GM12891 (cell line): ENCODE data around the gene PTPRN2.

Experiments used
- DNase-seq: peaks from one replicate; pipeline ENCODE4 v3.0.0; 2011; ENCODE audit warnings: low spot score; ENCODE audit not compliant: insufficient read length
- FAIRE-seq: peaks from 2 replicates; lab custom pipeline; 2011; peaks lifted over from hg19 to GRCh38; lab: Jason Lieb, UNC
- PAX5 ChIP-seq: IDR thresholded peaks from 2 replicates; pipeline ENCODE4 v1.6.1; 2011; ENCODE audit warnings: low read length, moderate library complexity, mild to moderate bottlenecking; ENCODE audit not compliant: insufficient read depth, severe bottlenecking
- POLR2A ChIP-seq: IDR thresholded peaks from 2 replicates; pipeline ENCODE4 v1.6.1; 2011; ENCODE audit warnings: low read depth, low read length, control low read depth
- POLR2AphosphoS5 ChIP-seq: IDR thresholded peaks from 2 replicates; pipeline ENCODE4 v1.6.1; 2011; ENCODE audit warnings: low read depth, low read length, control low read depth
- POU2F2 ChIP-seq: IDR thresholded peaks from 2 replicates; pipeline ENCODE4 v1.6.1; 2011; ENCODE audit warnings: low read depth, mild to moderate bottlenecking, control low read depth, low read length, moderate library complexity
- SPI1 ChIP-seq: IDR thresholded peaks from 2 replicates; pipeline ENCODE4 v1.6.1; 2011; ENCODE audit warnings: low read depth, low read length, control low read depth
- TAF1 ChIP-seq: IDR thresholded peaks from 2 replicates; pipeline ENCODE4 v1.6.1; 2011; ENCODE audit warnings: low read depth, low read length, control low read depth

PTPRN2 gene

GRCh38 chr7:158096582-158096981, 491.0 kb downstream of the PTPRN2 start:
- TF ChIP-seq POLR2AphosphoS5 (no peak), TAF1 (no peak), SPI1 (no peak), POU2F2 (no peak), PAX5 (no peak)
- DNase-seq (no peak), FAIRE-seq (no peak)

GRCh38 chr7:158094671-158095226, 492.9 kb downstream of the PTPRN2 start:
- DNase-seq (no peak), FAIRE-seq (no peak)
- no peak for TF ChIP-seq POLR2A
- no peak for TF ChIP-seq TAF1
- no peak for TF ChIP-seq POU2F2
- no peak for TF ChIP-seq PAX5
- no peak for TF ChIP-seq SPI1
- no peak for TF ChIP-seq POLR2AphosphoS5

- TF ChIP-seq POU2F2 (no peak), POLR2AphosphoS5 (no peak), SPI1 (no peak)
- DNase-seq (no peak), FAIRE-seq (no peak)
Observed at GRCh38 chr7:158094046-158094445, 493.6 kb downstream of the PTPRN2 start.

- TF ChIP-seq POLR2A (no peak), TAF1 (no peak), POU2F2 (no peak), SPI1 (no peak), POLR2AphosphoS5 (no peak), PAX5 (no peak)
- no peak for DNase-seq
- no peak for FAIRE-seq
Observed at GRCh38 chr7:158093156-158093796, 494.3 kb downstream of the PTPRN2 start.

- DNase-seq (no peak), FAIRE-seq (no peak)
- TF ChIP-seq TAF1 (no peak), PAX5 (no peak), POLR2AphosphoS5 (no peak), SPI1 (no peak), POLR2A (no peak), POU2F2 (no peak)
Observed at GRCh38 chr7:158087196-158087595, 500.4 kb downstream of the PTPRN2 start.

GRCh38 chr7:158085741-158086695, 501.6 kb downstream of the PTPRN2 start:
- DNase-seq (no peak), FAIRE-seq (no peak)
- TF ChIP-seq SPI1 (no peak), POLR2AphosphoS5 (no peak), PAX5 (no peak), POU2F2 (no peak), TAF1 (no peak), POLR2A (no peak)

GRCh38 chr7:158084555-158084954, 503.1 kb downstream of the PTPRN2 start:
- TF ChIP-seq SPI1 (no peak), POLR2AphosphoS5 (no peak), POLR2A (no peak), PAX5 (no peak), TAF1 (no peak), POU2F2 (no peak)
- no peak for FAIRE-seq
- DNase-seq: no peak

GRCh38 chr7:158083526-158084310, 503.9 kb downstream of the PTPRN2 start:
- FAIRE-seq (no peak), DNase-seq (no peak)
- TF ChIP-seq TAF1 (no peak), POLR2A (no peak), POU2F2 (no peak), POLR2AphosphoS5 (no peak), SPI1 (no peak), PAX5 (no peak)

GRCh38 chr7:158082761-158083160, 504.9 kb downstream of the PTPRN2 start:
- DNase-seq: no peak
- TF ChIP-seq SPI1: no peak
- TF ChIP-seq PAX5: no peak
- no peak for TF ChIP-seq POLR2AphosphoS5
- no peak for TF ChIP-seq POU2F2
- no peak for TF ChIP-seq POLR2A
- no peak for TF ChIP-seq TAF1
- FAIRE-seq: no peak
